ENCODE results near the gene CYP4F12.

The CYP4F12 gene

DNA sequence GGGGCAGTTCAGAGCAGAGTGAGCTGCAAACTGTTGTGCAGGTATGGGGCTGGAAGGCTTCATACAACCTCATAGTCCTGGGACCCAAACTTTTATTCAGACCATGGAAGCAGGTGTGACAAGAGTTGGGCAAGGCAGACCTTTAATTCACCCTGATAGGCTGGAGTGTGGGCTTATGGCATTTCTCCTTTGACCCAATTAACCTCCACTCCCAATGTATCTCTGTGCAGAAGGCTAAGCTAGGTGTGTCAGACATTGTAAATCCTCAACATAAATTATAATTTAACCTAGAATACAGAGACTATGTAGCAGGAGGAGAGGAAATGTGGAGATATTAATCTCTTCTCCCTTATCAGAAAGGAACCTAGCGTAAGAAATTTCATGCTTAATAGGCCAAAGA lies 42.8 kb downstream of the CYP4F12 start:
- DNase-seq, result no peak

DNA sequence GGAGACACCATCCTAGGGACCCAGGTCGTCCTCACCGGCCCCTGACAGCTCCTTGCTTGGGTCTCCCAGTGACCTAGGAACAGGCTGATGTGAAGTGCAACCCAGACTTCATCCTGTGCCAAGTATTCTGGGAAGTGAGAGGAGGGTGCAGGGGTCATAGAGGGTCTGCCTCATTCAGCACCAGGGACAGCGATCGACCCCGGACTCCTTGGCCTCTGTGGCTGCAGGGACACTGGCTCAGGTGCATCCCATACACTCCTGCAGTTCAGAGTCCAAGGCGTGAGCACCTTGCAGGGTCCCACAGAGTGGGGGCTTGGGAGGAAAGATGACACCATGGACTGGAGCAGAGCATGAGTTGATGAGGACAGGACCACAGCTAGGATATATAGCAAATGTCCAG lies 44.9 kb downstream of the CYP4F12 start:
- DNase-seq, result no peak

DNA sequence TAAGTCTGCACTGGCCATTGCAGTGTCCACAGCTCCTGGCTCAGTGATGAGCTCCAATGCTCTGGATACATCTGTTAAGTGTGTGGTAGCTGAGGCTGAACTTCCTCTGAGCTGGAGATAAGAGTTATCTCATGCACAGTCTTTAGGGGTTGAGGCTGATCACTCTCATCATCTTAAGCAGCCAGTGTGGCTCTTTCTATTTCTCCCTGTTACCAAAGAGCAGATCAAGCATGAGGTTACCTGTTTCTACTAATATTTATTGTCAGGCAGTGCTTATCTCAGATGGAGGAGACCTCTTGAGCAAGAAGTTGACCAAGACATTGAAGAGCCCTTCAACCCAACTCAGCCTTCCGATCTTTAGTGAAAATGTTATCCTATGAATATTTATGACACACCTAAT lies 48.4 kb downstream of the CYP4F12 start:
- DNase-seq, result no peak

DNA sequence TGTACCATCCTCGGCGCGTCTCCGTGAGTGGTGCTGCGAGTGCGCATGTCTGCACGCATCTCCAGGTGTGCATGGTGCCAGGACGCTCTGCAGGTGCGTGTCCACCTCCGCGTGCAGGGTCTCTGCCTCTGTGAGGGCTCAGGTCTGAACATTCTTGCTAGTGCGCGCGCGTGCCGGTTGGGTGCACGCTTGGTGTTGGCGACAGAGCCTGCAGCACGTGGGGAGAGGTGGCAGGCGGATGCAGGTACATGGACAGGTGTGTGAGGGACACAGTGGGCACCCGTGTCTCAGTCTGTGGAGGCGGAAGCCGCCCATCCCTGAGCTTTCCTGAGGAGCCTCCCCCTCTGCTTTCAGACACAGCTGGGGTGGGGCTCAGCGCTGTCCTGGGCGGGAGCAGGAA lies 50.1 kb downstream of the CYP4F12 start:
- no peak for DNase-seq

DNA sequence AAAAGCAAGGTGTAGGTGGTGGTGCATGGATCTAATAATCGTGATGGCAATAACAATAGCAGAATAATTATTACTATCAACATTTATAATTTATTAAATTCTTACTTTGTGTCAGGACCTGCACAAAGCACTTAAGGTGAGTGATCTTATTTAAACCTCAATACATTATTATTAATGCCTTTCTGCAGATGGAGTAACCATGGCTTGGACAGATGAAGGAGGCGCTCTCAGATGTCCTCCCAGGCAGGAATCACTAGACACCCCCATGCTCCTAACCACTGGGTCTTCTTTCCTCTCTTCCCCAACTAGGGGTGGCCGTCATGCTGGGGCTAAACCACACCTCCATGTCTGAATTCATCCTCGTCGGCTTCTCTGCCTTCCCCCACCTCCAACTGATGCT lies 54.8 kb downstream of the CYP4F12 start, which contains the start of gene OR10H2:
Gene OR10H2 (plus strand): TSS at position 301 of the 400 bp plus-strand sequence. CDS start 20 bp downstream, at position 321.
- no peak for DNase-seq

DNA sequence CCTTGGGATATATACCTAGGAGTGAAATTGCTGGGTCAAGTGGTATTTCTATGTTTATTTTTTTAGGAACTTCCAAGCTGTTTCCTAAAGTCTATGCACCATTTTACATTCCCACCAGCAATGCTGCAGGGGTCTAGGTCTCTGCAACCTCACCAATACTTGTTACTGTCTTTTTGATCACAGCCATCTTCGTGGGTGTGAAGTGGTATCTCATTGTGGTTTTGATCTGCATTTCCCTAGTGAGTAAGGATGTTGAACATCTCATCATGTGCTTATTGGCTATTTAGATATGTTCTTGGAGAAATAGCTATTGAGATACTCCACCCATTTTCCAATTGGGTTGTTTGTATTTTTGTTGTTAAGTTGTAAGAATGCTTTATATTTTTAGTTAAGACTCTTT lies 57.7 kb downstream of the CYP4F12 start:
- DNase-seq, result no peak

DNA sequence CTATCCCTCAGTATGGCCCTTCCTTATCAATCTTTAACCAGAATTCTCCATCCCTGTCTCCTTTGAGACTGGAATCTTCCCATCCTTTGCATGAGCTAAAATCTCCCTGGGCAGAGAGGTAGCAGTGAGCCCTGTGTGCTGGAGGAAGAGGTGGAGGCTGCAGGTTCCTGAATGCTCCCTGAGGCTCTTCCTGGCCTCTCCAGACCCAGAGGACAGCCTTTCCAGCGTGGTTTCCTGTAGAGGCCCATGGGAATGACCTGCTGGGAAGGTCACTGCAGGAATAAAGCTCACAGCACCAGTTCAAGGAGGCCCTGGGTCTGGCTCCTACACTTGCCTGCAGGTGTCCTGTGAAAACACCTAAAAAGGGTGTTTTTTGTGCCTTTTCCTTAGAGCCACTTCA lies 59.5 kb downstream of the CYP4F12 start:
- DNase-seq, result no peak

DNA sequence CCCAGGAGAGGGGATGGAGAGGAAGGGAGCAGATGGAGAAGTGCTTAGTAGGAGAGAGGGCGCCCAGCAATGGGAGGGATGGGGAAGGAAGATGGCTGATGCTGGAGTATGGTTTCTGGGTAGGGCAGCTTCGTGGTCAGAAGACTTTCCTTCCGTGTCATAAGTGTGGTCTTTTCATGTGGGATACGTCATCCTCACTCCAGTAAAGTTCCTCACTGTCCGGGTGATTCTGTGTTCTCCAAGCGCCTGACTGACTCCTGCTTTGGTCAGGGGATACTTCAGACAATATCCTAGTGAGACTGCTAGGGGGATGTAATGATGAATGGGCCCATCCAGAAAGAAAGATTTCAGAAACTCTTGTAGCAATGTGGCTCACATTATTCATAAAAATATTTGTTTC lies 61.0 kb downstream of the CYP4F12 start:
- DNase-seq, result no peak

DNA sequence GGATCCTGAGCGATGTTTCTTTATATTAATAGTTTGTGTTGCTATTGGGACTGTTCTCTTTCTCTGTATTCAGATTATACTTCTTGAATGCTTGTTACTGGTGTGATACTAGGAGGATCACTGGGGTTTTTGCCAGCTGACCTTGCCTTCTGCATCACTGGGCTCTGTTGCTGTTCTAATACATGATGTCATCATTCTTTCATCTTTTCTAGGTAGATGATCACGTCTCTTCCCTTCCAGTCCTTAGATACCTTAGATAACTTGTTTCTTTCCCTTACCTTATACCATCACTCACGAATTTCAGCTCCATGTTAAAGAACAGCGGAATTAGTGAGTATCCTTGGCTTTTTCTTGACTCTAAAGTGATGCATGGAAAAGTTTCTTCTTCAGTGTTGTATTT lies 64.8 kb downstream of the CYP4F12 start, which contains the start of gene OR10H3:
Gene OR10H3 (plus strand): TSS at position 264 of the 400 bp plus-strand sequence. CDS start 3,408 bp downstream, outside the sequence.
- no peak for DNase-seq

DNA sequence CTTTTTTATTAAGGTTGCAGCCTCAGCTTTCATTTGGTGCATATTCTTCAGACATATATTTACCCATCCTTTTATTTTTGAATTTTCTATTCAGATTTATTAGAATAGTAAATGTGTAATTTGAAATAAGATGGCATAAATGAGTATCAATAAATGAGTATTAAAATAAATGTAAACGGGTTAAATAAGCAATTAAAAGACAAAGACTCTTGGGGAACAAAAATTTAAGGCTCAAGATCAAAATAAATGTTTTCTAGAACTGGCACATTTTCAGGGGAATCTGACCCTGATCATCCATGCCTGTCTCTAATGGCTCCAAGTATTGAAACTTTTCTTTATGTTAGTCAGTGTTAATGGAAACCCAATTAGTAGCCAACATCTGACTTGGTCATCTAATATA lies 67.9 kb downstream of the CYP4F12 start:
- DNase-seq, result no peak

Measured in CD4-positive, alpha-beta T cell treated with Interleukin-6 for 4 hours (primary cell).